Natural killer cell (primary cell): Measurements from ENCODE around the gene HHAT. TPM values are rescaled to one million over a fixed set of nuclear protein-coding genes. Genes with fewer than 3 reads are reported as not detected.

ENCODE experiments used
- ATAC-seq, 3 donors: fragments of 150-1000 bp in 2 of 3; fragments of 200-7000 bp in 1 of 3; cut with Tn5 transposase; 1 replicate in 1 of 3; 2 replicates in 2 of 3; pipeline ENCODE4 v1.10.0; 2021; ENCODE audit warnings: mild to moderate bottlenecking in 2 of 3, moderate library complexity in 2 of 3
- DNase-seq, 2 donors: peaks; one replicate each; pipeline versions ENCODE4 v3.0.0 to v3.0.0-alpha.2; 2013 to 2021; ENCODE audit warnings: mixed read lengths in 1 of 2
- H3K27ac ChIP-seq: one replicate; pipeline ENCODE4 v1.5.1; 2013; ENCODE audit warnings: mild to moderate bottlenecking, low read length
- H3K27me3 ChIP-seq: one replicate; pipeline ENCODE4 v1.6.1; 2013; ENCODE audit warnings: low read length; ENCODE audit not compliant: control insufficient read depth, insufficient read depth
- H3K36me3 ChIP-seq: one replicate; pipeline ENCODE4 v1.6.1; 2013; ENCODE audit warnings: low read length; ENCODE audit not compliant: control insufficient read depth, insufficient read depth
- H3K4me1 ChIP-seq: one replicate; pipeline ENCODE4 v1.6.1; 2013; ENCODE audit warnings: low read length; ENCODE audit not compliant: control insufficient read depth, insufficient read depth
- H3K4me3 ChIP-seq: one replicate; pipeline ENCODE4 v1.5.1; 2013; ENCODE audit warnings: low read length
- H3K9me3 ChIP-seq: one replicate; pipeline ENCODE4 v1.6.1; 2013; ENCODE audit warnings: low read length; ENCODE audit not compliant: control insufficient read depth, insufficient read depth
- H3K27ac Mint-ChIP-seq, 2 donors: one replicate each; pipeline ENCODE4 v1.8.0; 2022; ENCODE audit warnings: mild to moderate bottlenecking in 2 of 2, mixed read lengths in 2 of 2, moderate library complexity in 1 of 2
- H3K27me3 Mint-ChIP-seq, 2 donors: one replicate each; pipeline ENCODE4 v1.8.0; 2022; ENCODE audit warnings: low read depth in 2 of 2, mixed read lengths in 2 of 2
- H3K36me3 Mint-ChIP-seq: one replicate; pipeline ENCODE4 v1.8.0; 2022; ENCODE audit warnings: mixed read lengths
- H3K4me1 Mint-ChIP-seq, 2 donors: one replicate each; pipeline ENCODE4 v1.8.0; 2022; ENCODE audit warnings: mixed read lengths in 2 of 2
- H3K4me3 Mint-ChIP-seq: one replicate; pipeline ENCODE4 v1.8.0; 2022; ENCODE audit warnings: mild to moderate bottlenecking, moderate library complexity, mixed read lengths
- H3K9me3 Mint-ChIP-seq, 2 donors: one replicate each; pipeline ENCODE4 v1.8.0; 2022; ENCODE audit warnings: mixed read lengths in 2 of 2
- whole genome bisulfite sequencing: methylation state at CpG from one replicate; pipeline ENCODE4 v1.1.7; 2013; ENCODE audit warnings: missing lambda C conversion rate; ENCODE audit not compliant: insufficient coverage; 5-methylcytosine and 5-hydroxymethylcytosine counted together
- intact Hi-C: fragments of 100-400 bp; cut with micrococcal nuclease; formaldehyde crosslinking; loops from one replicate; pipeline ENCODE4 v1.14.2; 2022
- total RNA-seq, 4 donors: library from RNA; stranded (reverse); fragments of 120-200 nt in 1 of 4; gene quantifications; one replicate each; pipeline versions ENCODE4 v1.2.3 to v1.2.4, GENCODE V29; 2013 to 2022
- TF ChIP-seq, protein P1 (sequence below): fragments of 200-600 bp; IDR thresholded peaks from one replicate; pipeline ENCODE4 v1.8.0; 2022; ENCODE audit warnings: antibody characterized with exemption

Gene HHAT
- total RNA-seq, 3 donors from 2014 or later (not counting 1 experiment from before 2014, with no cell fraction given): 0.79 to 1.1 (median 0.82) TPM

DNA sequence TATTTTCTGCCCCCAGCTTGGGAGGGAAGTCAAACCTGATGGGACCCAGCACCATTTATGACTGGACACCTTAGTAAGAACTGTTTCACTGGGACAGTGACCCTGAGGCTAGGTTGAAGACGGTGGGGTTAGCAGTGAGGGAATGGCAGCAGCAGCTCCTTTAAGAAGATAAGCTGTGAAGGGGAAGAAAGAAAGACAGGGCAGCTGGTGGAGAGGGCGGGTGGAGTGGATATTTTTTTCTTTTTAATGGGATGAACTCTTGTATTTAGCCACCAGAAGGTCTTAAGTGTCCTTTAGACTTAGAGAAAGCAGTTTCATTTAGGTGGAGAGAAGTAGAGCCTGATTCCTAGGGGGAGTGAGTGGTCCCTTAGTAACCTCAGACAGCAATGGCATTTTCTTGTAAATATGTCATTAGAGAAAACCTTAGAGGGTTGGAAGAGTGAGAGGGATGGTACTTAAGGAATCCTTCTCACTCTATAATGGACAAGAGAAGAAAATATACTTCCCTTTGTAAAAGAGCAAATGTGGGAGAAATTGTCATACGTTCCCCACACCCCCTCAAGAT is 187.5 kb downstream of the HHAT start:
- Mint-ChIP-seq H3K27ac (no peak overlapping the region), H3K9me3 (no peaks in the 10 kb centered on the region), H3K36me3 (no peaks in the 10 kb centered on the region), H3K27me3 (peaks cover 0 to 3% of the 10 kb centered on the region in 2 donors), H3K4me3 (no peak overlapping the region), H3K4me1 (no peaks in the 10 kb centered on the region)
- no peak for ATAC-seq
- WGBS: 72% methylated on average over 2 of the region's 3 CpGs
- intact Hi-C loops: no loop called here
- Histone ChIP-seq H3K36me3 (no peaks in the 10 kb centered on the region), H3K9me3 (no peaks in the 10 kb centered on the region), H3K4me3 (no peak overlapping the region), H3K27me3 (no peaks in the 10 kb centered on the region), H3K27ac (no peak overlapping the region), H3K4me1 (no peaks in the 10 kb centered on the region)
- TF ChIP-seq, protein P1, sequence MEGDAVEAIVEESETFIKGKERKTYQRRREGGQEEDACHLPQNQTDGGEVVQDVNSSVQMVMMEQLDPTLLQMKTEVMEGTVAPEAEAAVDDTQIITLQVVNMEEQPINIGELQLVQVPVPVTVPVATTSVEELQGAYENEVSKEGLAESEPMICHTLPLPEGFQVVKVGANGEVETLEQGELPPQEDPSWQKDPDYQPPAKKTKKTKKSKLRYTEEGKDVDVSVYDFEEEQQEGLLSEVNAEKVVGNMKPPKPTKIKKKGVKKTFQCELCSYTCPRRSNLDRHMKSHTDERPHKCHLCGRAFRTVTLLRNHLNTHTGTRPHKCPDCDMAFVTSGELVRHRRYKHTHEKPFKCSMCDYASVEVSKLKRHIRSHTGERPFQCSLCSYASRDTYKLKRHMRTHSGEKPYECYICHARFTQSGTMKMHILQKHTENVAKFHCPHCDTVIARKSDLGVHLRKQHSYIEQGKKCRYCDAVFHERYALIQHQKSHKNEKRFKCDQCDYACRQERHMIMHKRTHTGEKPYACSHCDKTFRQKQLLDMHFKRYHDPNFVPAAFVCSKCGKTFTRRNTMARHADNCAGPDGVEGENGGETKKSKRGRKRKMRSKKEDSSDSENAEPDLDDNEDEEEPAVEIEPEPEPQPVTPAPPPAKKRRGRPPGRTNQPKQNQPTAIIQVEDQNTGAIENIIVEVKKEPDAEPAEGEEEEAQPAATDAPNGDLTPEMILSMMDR: no peak
- DNase-seq: no peak

DNA sequence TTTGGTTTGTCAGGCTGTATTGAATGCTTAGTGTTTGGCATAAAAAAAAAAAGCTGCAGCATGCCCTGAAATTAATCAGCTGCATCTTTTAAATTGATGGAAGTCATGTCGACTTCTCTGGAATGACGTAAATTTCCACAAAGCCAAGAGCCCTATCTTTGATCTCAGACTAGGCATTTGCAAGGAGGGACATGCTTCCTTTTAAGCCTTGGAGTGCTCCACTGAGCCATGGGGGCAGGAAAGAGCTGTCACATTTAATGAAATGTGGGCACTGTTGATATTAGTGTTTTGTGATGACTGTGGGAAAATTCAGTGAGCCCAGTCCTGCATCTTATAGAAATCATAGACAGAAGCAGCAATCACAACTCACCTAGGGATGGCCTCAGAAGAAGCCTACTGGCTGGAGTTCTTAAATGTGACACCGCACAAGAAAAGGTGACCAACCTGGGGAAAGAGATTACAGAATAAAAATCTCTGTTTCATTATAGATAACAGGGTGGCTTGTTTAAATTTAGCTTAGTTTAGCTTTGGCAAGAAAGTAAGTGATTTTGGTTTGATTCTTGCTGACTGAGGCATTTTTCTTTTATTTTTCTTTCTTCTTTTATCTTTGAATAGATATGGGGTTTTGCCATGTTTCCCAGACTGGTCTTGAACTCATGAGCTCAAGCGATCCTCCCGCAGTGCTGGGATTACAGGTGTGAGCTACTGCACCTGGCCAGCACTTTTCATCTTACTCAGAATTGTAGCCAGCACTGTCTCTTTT is 188.2 kb downstream of the HHAT start:
- H3K27ac Mint-ChIP-seq: no peak overlapping the region
- H3K9me3 ChIP-seq: no peaks in the 10 kb centered on the region
- H3K27me3 ChIP-seq: no peaks in the 10 kb centered on the region
- H3K27ac ChIP-seq: no peak overlapping the region
- H3K9me3 Mint-ChIP-seq: no peaks in the 10 kb centered on the region
- intact Hi-C loops: no loop called here
- H3K4me3 Mint-ChIP-seq: no peak overlapping the region
- H3K4me1 ChIP-seq: no peaks in the 10 kb centered on the region
- no peak overlapping the region for H3K4me3 ChIP-seq
- no peaks in the 10 kb centered on the region for H3K36me3 Mint-ChIP-seq
- 61% methylated on average over 5 of the region's 5 CpGs for WGBS
- H3K27me3 Mint-ChIP-seq: peaks cover 0 to 3% of the 10 kb centered on the region in 2 donors
- TF ChIP-seq, protein P1: no peak
- DNase-seq: no peak
- no peaks in the 10 kb centered on the region for H3K36me3 ChIP-seq
- no peak for ATAC-seq
- no peaks in the 10 kb centered on the region for H3K4me1 Mint-ChIP-seq

DNA sequence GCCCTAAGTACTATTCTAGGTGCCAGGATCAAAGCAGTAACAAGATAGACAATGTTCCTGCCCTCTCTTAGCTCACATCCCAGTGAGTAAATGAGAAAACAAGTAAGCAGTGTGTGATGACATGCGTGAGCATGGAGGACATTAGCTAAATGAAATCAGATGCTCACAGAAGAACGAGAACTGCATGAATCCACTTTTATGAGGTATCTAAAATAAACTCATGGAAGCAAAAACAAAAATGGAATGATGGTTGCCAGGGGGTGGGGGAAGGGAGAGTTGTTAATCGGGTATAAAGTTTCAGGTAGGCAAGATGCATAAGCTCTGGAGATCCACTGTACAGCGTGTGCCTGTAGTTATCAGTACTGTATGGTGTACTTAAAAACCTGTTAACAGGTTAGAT is 195.1 kb downstream of the HHAT start:
- no peak overlapping the region for H3K4me3 Mint-ChIP-seq
- no peaks in the 10 kb centered on the region for H3K4me1 ChIP-seq
- TF ChIP-seq, protein P1: no peak
- intact Hi-C loops: no loop called here
- no peaks in the 10 kb centered on the region for H3K36me3 ChIP-seq
- H3K4me1 Mint-ChIP-seq: no peaks in the 10 kb centered on the region
- no peaks in the 10 kb centered on the region for H3K27me3 ChIP-seq
- H3K9me3 ChIP-seq: no peaks in the 10 kb centered on the region
- no peaks in the 10 kb centered on the region for H3K36me3 Mint-ChIP-seq
- 96% methylated on average over 3 of the region's 4 CpGs for WGBS
- peaks cover 4 to 13% of the 10 kb centered on the region in 2 donors for H3K27me3 Mint-ChIP-seq
- H3K27ac Mint-ChIP-seq: no peak overlapping the region
- no peak overlapping the region for H3K27ac ChIP-seq
- no peak overlapping the region for H3K4me3 ChIP-seq
- H3K9me3 Mint-ChIP-seq: no peaks in the 10 kb centered on the region
- no peak for ATAC-seq
- no peak for DNase-seq
